Ovary (tissue), 9 donors: ENCODE data around the gene THBS1. TPM values are rescaled to one million over a fixed set of nuclear protein-coding genes. Genes with fewer than 3 reads are reported as not detected.

Experiments
- DNase-seq, 5 donors: peaks; one replicate each; pipeline ENCODE4 v3.0.0-alpha.2; 2019 to 2020
- H3K27ac ChIP-seq, 2 donors: fragments of 200-600 bp; one replicate each; pipeline versions ENCODE4 v1.5.1 to v1.8.0; 2019 to 2022
- H3K27me3 ChIP-seq: fragments of 200-600 bp; one replicate; pipeline ENCODE4 v1.8.0; 2022
- H3K36me3 ChIP-seq: fragments of 200-600 bp; sonication (generic); one replicate; pipeline ENCODE4 v1.5.1; 2019
- H3K4me1 ChIP-seq: one replicate; pipeline ENCODE4 v1.8.1; 2013; ENCODE audit warnings: mild to moderate bottlenecking, moderate library complexity; ENCODE audit not compliant: insufficient read depth
- H3K4me3 ChIP-seq: fragments of 200-600 bp; sonication (generic); one replicate; pipeline ENCODE4 v1.5.1; 2017
- H3K9me3 ChIP-seq, 2 donors: fragments of 200-600 bp in 1 of 2; sonication (generic) in 1 of 2; one replicate each; pipeline versions ENCODE4 v1.5.1 to v1.8.1; 2013 to 2019; ENCODE audit warnings: mild to moderate bottlenecking in 1 of 2, moderate library complexity in 1 of 2
- EP300 ChIP-seq: sonication (generic); formaldehyde crosslinking; IDR thresholded peaks from one replicate; pipeline ENCODE4 v1.6.1; 2017; ENCODE audit warnings: antibody characterized with exemption
- POLR2A ChIP-seq: fragments of 450-650 bp; IDR thresholded peaks from one replicate; pipeline ENCODE4 v1.6.1; 2017; ENCODE audit warnings: antibody characterized with exemption, mild to moderate bottlenecking, moderate library complexity
- WGBS, 3 donors: extraction: QIAGEN DNeasy Blood & Tissue Kit in 1 of 3; methylation state at CpG; one replicate each; pipeline versions ENCODE4 v1.1.5 to v1.1.7; 2013 to 2017; 5-methylcytosine and 5-hydroxymethylcytosine counted together
- intact Hi-C, 4 donors: fragments of 100-400 bp; cut with DNase I; formaldehyde crosslinking; loops; one replicate each; pipeline versions ENCODE4 v1.11.0 to v1.15.1; 2022 to 2023
- polyA plus RNA-seq, 2 donors: library from polyadenylated mRNA; stranded (reverse); fragments of 200-250 nt in 1 of 2; fragments of 350-450 nt in 1 of 2; fragmentation: Illumina TruSeq in 1 of 2; extraction: RNeasy Lipid Tissue Mini Kit (QIAGEN cat#74804) in 1 of 2; gene quantifications; one replicate each; pipeline ENCODE4 v1.2.3, GENCODE V29; 2013 to 2014
- total RNA-seq, 7 donors: library from RNA; depleted of rRNA in 2 of 7; stranded (reverse); fragments of >200 nt in 2 of 7; fragmentation: NEBNext Ultra II Directional in 3 of 7; extraction: Animal tissue kit (Norgen Biotek cat#: 25700) in 3 of 7; gene quantifications; one replicate each; pipeline versions ENCODE4 v1.1.0 to v1.2.4, GENCODE V29; 2016 to 2023
- TF ChIP-seq, protein P1 (sequence below), 3 donors: fragments of 450-650 bp in 2 of 3; fragments of 200-600 bp in 1 of 3; IDR thresholded peaks; one replicate each; pipeline versions ENCODE4 v1.5.1 to v1.8.0; 2016 to 2022; ENCODE audit warnings: antibody characterized with exemption in 3 of 3, mild to moderate bottlenecking in 1 of 3
- donor health status: DM: no; HTN: no; CAD: no; lungs with moderate emphysema.
- donor health status: DM: no; HTN: no; CAD: no.
- donor health status: Bipolar disorder and iron deficiency.
- donor health status: DM: yes; HTN: yes; CAD: no.
- donor health status: DM: no; HTN: no; CAD: no.
- donor health status: DM: yes; HTN: yes; CAD: no.

Gene THBS1
- total and polyA plus RNA-seq, 9 donors = 53.6 to 428 (median 154) TPM

DNA sequence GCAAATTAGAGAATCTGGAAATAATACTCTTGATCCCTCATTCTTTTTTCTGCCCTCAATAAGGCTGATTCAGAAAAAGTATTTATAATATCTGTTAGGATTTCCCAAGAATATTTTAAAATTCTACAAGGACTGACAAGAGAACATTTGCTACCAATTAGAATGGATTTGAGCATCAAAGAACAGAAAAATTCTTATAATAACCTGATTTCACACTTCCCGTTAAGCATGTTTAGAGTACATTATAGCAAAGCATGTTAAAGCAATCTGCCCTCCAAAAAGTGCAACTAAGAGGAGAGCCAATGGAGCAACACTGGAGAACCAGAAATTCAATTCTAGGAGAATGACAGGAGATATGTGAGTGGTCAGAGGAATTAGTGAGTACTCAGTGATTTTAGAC, 57.2 kb downstream of the THBS1 start:
- TF ChIP-seq EP300 = no peak
- WGBS, 3 donors = 93 to 96% (median 93%) methylated on average over 1 of the region's 1 CpG
- Histone ChIP-seq H3K36me3 (no peaks in the 10 kb centered on the region), H3K27ac (no peak overlapping the region), H3K27me3 (no peaks in the 10 kb centered on the region), H3K9me3 (no peaks in the 10 kb centered on the region), H3K4me3 (no peak overlapping the region), H3K4me1 (no peaks in the 10 kb centered on the region)
- DNase-seq = no peak
- intact Hi-C loops = no loop called here

DNA sequence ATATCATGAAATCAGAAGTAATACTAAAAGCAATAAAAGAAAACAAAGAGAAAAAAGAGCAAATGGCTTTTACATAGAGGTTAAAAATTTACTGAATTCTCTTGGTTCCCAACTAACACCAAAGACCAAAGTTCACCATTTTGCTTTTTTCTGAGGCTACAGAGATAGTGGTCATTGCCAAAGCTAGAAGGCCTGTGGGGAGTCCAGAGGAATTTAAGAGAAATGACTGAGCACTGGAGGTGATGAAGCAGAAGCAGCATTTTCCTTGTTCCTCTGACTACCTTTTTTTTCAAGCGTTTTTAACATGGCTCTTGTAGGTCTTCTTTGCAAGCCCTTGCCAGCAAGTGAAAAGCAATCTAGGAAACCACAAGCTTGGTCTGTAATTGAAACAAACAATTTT, 58.2 kb downstream of the THBS1 start:
- WGBS, 3 donors = 91 to 93% (median 93%) methylated on average over 1 of the region's 1 CpG
- intact Hi-C loops = no loop called here
- TF ChIP-seq EP300 (no peak), POLR2A (no peak)
- TF ChIP-seq, protein P1, sequence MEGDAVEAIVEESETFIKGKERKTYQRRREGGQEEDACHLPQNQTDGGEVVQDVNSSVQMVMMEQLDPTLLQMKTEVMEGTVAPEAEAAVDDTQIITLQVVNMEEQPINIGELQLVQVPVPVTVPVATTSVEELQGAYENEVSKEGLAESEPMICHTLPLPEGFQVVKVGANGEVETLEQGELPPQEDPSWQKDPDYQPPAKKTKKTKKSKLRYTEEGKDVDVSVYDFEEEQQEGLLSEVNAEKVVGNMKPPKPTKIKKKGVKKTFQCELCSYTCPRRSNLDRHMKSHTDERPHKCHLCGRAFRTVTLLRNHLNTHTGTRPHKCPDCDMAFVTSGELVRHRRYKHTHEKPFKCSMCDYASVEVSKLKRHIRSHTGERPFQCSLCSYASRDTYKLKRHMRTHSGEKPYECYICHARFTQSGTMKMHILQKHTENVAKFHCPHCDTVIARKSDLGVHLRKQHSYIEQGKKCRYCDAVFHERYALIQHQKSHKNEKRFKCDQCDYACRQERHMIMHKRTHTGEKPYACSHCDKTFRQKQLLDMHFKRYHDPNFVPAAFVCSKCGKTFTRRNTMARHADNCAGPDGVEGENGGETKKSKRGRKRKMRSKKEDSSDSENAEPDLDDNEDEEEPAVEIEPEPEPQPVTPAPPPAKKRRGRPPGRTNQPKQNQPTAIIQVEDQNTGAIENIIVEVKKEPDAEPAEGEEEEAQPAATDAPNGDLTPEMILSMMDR (IDR thresholded peaks at IDR 0.05) = no peak

GRCh38 chr15:39640665-39641064, 59.8 kb downstream of the THBS1 start:
- Histone ChIP-seq H3K4me3 (no peak overlapping the region), H3K9me3 (no peaks in the 10 kb centered on the region), H3K27me3 (no peaks in the 10 kb centered on the region), H3K4me1 (no peaks in the 10 kb centered on the region), H3K36me3 (no peaks in the 10 kb centered on the region), H3K27ac (no peak overlapping the region)
- intact Hi-C loops = no loop called here
- TF ChIP-seq EP300 = no peak
- TF ChIP-seq, protein P1 (IDR thresholded peaks at IDR 0.05) = no peak
- no peak for TF ChIP-seq POLR2A
- 77 to 85% (median 80%) methylated on average over 3 of the region's 3 CpGs for WGBS, 3 donors
- DNase-seq = no peak

More for the DNA sequence above, 58.2 kb downstream of the THBS1 start:
- no peak for DNase-seq
- Histone ChIP-seq H3K4me1 (no peaks in the 10 kb centered on the region), H3K4me3 (no peak overlapping the region), H3K36me3 (no peaks in the 10 kb centered on the region), H3K9me3 (no peaks in the 10 kb centered on the region), H3K27me3 (no peaks in the 10 kb centered on the region), H3K27ac (no peak overlapping the region)

- 88 to 94% (median 90%) methylated on average over 11 of the region's 11 CpGs for WGBS, 3 donors
- intact Hi-C loops = no loop called here
- Histone ChIP-seq H3K27me3 (no peaks in the 10 kb centered on the region), H3K27ac (no peak overlapping the region), H3K4me3 (no peak overlapping the region), H3K9me3 (no peaks in the 10 kb centered on the region), H3K4me1 (no peaks in the 10 kb centered on the region), H3K36me3 (no peaks in the 10 kb centered on the region)
- TF ChIP-seq POLR2A (no peak), EP300 (no peak)
- TF ChIP-seq, protein P1 (IDR thresholded peaks at IDR 0.05) = no peak
- no peak for DNase-seq
These were observed 60.5 kb downstream of the THBS1 start for GRCh38 chr15:39641191-39641889.

- DNase-seq = no peak
- no peaks in the 10 kb centered on the region for H3K9me3 ChIP-seq
- no peak overlapping the region for H3K4me3 ChIP-seq
- H3K36me3 ChIP-seq = no peaks in the 10 kb centered on the region
- TF ChIP-seq POLR2A (no peak), EP300 (no peak)
- TF ChIP-seq, protein P1 (IDR thresholded peaks at IDR 0.05) = no peak
- H3K27ac ChIP-seq = no peak overlapping the region
- no peaks in the 10 kb centered on the region for H3K27me3 ChIP-seq
- WGBS, 3 donors = 42 to 51% (median 46%) methylated on average over 5 of the region's 5 CpGs
- no peaks in the 10 kb centered on the region for H3K4me1 ChIP-seq
- intact Hi-C loops = no loop called here
These were observed 61.2 kb downstream of the THBS1 start for GRCh38 chr15:39642011-39642640.
